Breast epithelium (tissue), 4 donors: ENCODE data around the gene BBX. TPM values are rescaled to one million over a fixed set of nuclear protein-coding genes. Genes with fewer than 3 reads are reported as not detected.

Experiments used
- DNase-seq, 2 donors: peaks; one replicate each; pipeline ENCODE4 v3.0.0-alpha.2; 2019; ENCODE audit warnings: low spot score in 2 of 2
- H3K27ac ChIP-seq, 2 donors: fragments of 200-600 bp; sonication (generic) in 1 of 2; one replicate each; pipeline ENCODE4 v1.5.1; 2016 to 2019; ENCODE audit warnings: mild to moderate bottlenecking in 1 of 2
- H3K27me3 ChIP-seq, 2 donors: fragments of 200-600 bp; sonication (generic) in 1 of 2; one replicate each; pipeline versions ENCODE4 v1.5.1 to v1.6.0; 2017 to 2019; ENCODE audit warnings: control low read depth in 1 of 2, mild to moderate bottlenecking in 1 of 2
- H3K36me3 ChIP-seq: fragments of 200-600 bp; one replicate; pipeline ENCODE4 v1.5.1; 2019
- H3K4me1 ChIP-seq, 2 donors: fragments of 200-600 bp; sonication (generic); one replicate each; pipeline ENCODE4 v1.5.1; 2016 to 2019; ENCODE audit warnings: control low read depth in 1 of 2
- H3K4me3 ChIP-seq, 3 donors: fragments of 200-600 bp; sonication (generic); 1 replicate in 2 of 3; 2 replicates in 1 of 3; pipeline ENCODE4 v1.5.1; 2016 to 2019; ENCODE audit warnings: mild to moderate bottlenecking in 3 of 3, moderate library complexity in 2 of 3
- H3K9me3 ChIP-seq, 2 donors: fragments of 200-600 bp; sonication (generic) in 1 of 2; one replicate each; pipeline ENCODE4 v1.5.1; 2016 to 2019; ENCODE audit warnings: control low read depth in 1 of 2
- POLR2A ChIP-seq: fragments of 450-650 bp; IDR thresholded peaks from one replicate; pipeline ENCODE4 v1.6.1; 2016; ENCODE audit warnings: antibody characterized with exemption, mild to moderate bottlenecking, moderate library complexity
- POLR2AphosphoS5 ChIP-seq, 3 donors: sonication (generic); formaldehyde crosslinking; IDR thresholded peaks; one replicate each; pipeline ENCODE4 v1.6.1; 2017; ENCODE audit warnings: antibody characterized with exemption in 3 of 3
- intact Hi-C: fragments of 100-400 bp; cut with DNase I; formaldehyde crosslinking; loops from one replicate; pipeline ENCODE4 v1.15.1; 2023; ENCODE audit warnings: low total_unique reads
- total RNA-seq, 3 donors: library from RNA; depleted of rRNA; stranded (reverse); fragments of >200 nt; gene quantifications; one replicate each; pipeline ENCODE4 v1.1.0, GENCODE V29; 2016
- TF ChIP-seq, protein P1 (sequence below), 3 donors: fragments of 450-650 bp; IDR thresholded peaks; one replicate each; pipeline ENCODE4 v1.5.1; 2016 to 2017; ENCODE audit warnings: antibody characterized with exemption in 3 of 3, mild to moderate bottlenecking in 3 of 3, moderate library complexity in 3 of 3

BBX gene
- total RNA-seq, 3 donors from 2014 or later = 59.0 to 95.9 (median 70.8) TPM

DNA sequence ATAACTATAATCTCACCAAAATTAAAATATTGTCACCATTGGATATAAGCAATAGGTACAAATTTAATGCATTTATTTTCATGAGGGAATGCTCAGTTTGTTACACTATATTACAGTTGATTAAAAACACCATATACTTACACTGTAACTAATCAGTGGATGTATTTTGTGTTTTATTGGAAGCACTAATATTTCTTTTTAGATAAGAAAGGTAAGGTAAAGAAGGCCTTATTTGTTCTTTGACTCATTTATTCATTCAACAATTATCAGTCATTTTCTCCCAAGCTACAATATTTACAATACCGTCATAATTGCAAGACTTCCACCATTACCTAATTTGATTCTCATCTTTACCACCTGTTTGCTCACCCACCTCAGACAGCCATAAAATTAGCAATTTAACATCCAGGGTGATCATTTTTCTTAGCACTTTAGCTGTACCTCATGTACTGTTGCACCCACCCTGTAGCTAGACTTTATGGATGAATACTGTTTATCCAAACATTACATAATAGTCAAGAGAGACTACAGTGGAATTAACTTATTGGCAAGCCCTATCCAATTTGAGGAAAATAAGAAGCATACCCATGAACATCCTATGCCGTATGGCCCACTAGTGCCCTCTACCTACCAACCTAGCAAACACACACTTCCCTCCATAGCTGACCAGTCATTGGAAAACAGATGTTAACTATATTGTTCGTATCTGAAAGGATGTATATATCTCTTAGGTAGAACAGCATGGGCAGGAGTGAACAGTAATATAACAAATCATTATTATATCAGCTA, 229.6 kb downstream of the BBX start:
- H3K27me3 ChIP-seq = no peaks in the 10 kb centered on the region
- intact Hi-C loops = no loop called here
- TF ChIP-seq POLR2AphosphoS5 (IDR thresholded peaks at IDR 0.05) (no peak), POLR2A (no peak)
- TF ChIP-seq, protein P1, sequence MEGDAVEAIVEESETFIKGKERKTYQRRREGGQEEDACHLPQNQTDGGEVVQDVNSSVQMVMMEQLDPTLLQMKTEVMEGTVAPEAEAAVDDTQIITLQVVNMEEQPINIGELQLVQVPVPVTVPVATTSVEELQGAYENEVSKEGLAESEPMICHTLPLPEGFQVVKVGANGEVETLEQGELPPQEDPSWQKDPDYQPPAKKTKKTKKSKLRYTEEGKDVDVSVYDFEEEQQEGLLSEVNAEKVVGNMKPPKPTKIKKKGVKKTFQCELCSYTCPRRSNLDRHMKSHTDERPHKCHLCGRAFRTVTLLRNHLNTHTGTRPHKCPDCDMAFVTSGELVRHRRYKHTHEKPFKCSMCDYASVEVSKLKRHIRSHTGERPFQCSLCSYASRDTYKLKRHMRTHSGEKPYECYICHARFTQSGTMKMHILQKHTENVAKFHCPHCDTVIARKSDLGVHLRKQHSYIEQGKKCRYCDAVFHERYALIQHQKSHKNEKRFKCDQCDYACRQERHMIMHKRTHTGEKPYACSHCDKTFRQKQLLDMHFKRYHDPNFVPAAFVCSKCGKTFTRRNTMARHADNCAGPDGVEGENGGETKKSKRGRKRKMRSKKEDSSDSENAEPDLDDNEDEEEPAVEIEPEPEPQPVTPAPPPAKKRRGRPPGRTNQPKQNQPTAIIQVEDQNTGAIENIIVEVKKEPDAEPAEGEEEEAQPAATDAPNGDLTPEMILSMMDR (IDR thresholded peaks at IDR 0.05) = no peak
- no peaks in the 10 kb centered on the region for H3K9me3 ChIP-seq
- no peaks in the 10 kb centered on the region for H3K4me1 ChIP-seq
- no peak overlapping the region for H3K27ac ChIP-seq
- no peak for DNase-seq
- no peaks in the 10 kb centered on the region for H3K36me3 ChIP-seq
- no peak overlapping the region for H3K4me3 ChIP-seq

- no peak for DNase-seq
- no peak overlapping the region for H3K4me3 ChIP-seq
- intact Hi-C loops = no loop called here
- H3K4me1 ChIP-seq = no peaks in the 10 kb centered on the region
- H3K9me3 ChIP-seq = no peaks in the 10 kb centered on the region
- H3K27ac ChIP-seq = no peak overlapping the region
- TF ChIP-seq, protein P1 (IDR thresholded peaks at IDR 0.05) = peak in 1 of 3 donors; percentile 42
- TF ChIP-seq POLR2A = no peak
- no peaks in the 10 kb centered on the region for H3K36me3 ChIP-seq
- no peaks in the 10 kb centered on the region for H3K27me3 ChIP-seq
These were observed 230.7 kb downstream of the BBX start for GRCh38 chr3:107753494-107753893.

DNA sequence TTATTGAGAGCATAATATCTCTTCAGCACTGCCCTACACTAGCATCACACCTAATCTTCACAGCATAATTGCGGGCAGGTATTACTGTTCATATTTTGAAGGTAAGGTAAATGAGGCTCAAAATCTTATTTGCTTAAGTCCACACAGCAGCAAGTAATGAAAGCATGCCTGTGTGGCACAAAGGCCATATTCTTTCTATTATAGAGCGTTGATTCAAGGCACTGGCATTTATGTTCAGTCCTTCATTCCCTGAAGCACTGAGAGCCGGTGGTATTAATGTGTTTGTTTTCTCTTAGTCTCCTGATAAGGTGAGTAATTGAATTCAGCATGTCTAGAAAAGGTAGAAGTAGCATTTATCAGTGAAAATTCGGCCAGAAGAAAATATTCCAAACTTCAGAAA, 231.2 kb downstream of the BBX start:
- DNase-seq = no peak
- no peaks in the 10 kb centered on the region for H3K36me3 ChIP-seq

DNA sequence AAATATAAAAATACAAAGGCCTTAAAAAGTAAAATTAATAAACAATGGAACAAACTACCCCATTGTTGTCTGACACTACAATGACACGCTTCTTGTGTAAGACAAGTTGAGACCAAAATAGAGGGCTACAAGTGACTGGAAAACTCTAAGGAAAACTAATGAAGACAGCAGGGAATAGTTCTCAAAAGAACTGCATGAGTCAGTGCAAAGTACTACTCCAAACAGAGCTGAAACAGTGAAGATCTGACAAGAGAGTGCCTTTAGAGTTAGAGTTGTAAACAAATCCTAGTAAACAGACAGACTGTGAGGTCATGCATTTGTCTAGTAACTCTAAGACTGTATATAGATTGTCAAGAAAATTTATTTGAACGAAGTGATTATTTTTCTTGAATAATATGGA, 233.9 kb downstream of the BBX start:
- Histone ChIP-seq H3K27ac (no peak overlapping the region), H3K9me3 (no peaks in the 10 kb centered on the region)

More for the DNA sequence above, 231.2 kb downstream of the BBX start:
- no peak overlapping the region for H3K27ac ChIP-seq
- H3K4me1 ChIP-seq = no peaks in the 10 kb centered on the region
- TF ChIP-seq, protein P1 (IDR thresholded peaks at IDR 0.05) = no peak
- no peak for TF ChIP-seq POLR2A
- TF ChIP-seq POLR2AphosphoS5 (IDR thresholded peaks at IDR 0.05) = no peak
- no peaks in the 10 kb centered on the region for H3K27me3 ChIP-seq
- H3K9me3 ChIP-seq = no peaks in the 10 kb centered on the region
- no peak overlapping the region for H3K4me3 ChIP-seq
- intact Hi-C loops = no loop called here

GRCh38 chr3:107757140-107757539, 234.4 kb downstream of the BBX start:
- H3K4me1 ChIP-seq = no peaks in the 10 kb centered on the region

More for the DNA sequence above, 233.9 kb downstream of the BBX start:
- intact Hi-C loops = no loop called here
- no peak for DNase-seq
- TF ChIP-seq, protein P1 (IDR thresholded peaks at IDR 0.05) = no peak
- TF ChIP-seq POLR2AphosphoS5 (IDR thresholded peaks at IDR 0.05) = no peak
- TF ChIP-seq POLR2A = no peak
- no peaks in the 10 kb centered on the region for H3K36me3 ChIP-seq
- H3K4me3 ChIP-seq = no peak overlapping the region
- no peaks in the 10 kb centered on the region for H3K27me3 ChIP-seq
- no peaks in the 10 kb centered on the region for H3K4me1 ChIP-seq

More at GRCh38 chr3:107757140-107757539, 234.4 kb downstream of the BBX start:
- Histone ChIP-seq H3K36me3 (no peaks in the 10 kb centered on the region), H3K27me3 (no peaks in the 10 kb centered on the region), H3K9me3 (no peaks in the 10 kb centered on the region), H3K4me3 (no peak overlapping the region), H3K27ac (no peak overlapping the region)
- no peak for DNase-seq
- TF ChIP-seq, protein P1 (IDR thresholded peaks at IDR 0.05) = no peak
- no peak for TF ChIP-seq POLR2AphosphoS5 (IDR thresholded peaks at IDR 0.05)
- no peak for TF ChIP-seq POLR2A
- intact Hi-C loops = no loop called here
